ENCODE measurements around the gene DNAJC1. TPM values are rescaled to one million over a fixed set of nuclear protein-coding genes. Genes with fewer than 3 reads are reported as not detected.

DNAJC1 gene
- total RNA-seq = 58.9 and 62.0 TPM in 2 replicates

GRCh38 chr10:22003177-22003963 lies at the start of gene DNAJC1:
TSS of gene DNAJC1 (minus strand) at chr10:22003730. CDS start at chr10:22003434, 296 bp downstream.

Other genes starting within 250 kb of the DNAJC1 start
- gene EBLN1, start 214.3 kb upstream of the DNAJC1 start, total RNA-seq = not detected in 2 replicates

Measured in smooth muscle cell of the pulmonary artery (primary cell).